ENCODE measurements around the gene GAS2.

The GAS2 gene

DNA sequence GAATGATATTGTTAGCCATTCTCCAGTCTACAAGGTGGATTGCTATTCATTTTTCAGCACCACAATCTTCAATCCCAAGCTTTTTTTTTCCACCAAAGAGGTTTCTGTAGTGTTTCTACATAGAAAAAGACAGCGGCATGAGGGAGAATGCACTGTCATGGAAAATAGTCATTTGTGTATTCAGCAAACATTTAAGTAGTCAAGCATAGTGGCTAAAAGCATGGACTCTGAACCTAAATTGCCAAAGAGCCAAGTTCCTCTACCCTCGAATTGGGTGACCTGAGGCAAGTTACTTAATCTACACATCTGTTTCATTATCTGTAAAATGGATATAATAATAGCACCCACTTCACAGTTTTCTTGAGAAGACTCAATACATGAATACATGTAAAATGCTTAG lies 14.2 kb downstream of the GAS2 start:
- no peaks in the 10 kb centered on the region for H3F3A ChIP-seq (ENCODE audit: insufficient read depth, low read length)

GRCh38 chr11:22681281-22681812 lies 14.9 kb downstream of the GAS2 start:
- no peaks in the 10 kb centered on the region for H4K20me1 ChIP-seq (ENCODE audit: insufficient read depth, low read length)
- no peaks in the 10 kb centered on the region for H3K4me1 ChIP-seq (ENCODE audit: insufficient read depth, low read length, severe bottlenecking)
- H3K27ac ChIP-seq (ENCODE audit: low read depth, low read length, poor library complexity, severe bottlenecking): no peak overlapping the region
- TF ChIP-seq, protein P1, sequence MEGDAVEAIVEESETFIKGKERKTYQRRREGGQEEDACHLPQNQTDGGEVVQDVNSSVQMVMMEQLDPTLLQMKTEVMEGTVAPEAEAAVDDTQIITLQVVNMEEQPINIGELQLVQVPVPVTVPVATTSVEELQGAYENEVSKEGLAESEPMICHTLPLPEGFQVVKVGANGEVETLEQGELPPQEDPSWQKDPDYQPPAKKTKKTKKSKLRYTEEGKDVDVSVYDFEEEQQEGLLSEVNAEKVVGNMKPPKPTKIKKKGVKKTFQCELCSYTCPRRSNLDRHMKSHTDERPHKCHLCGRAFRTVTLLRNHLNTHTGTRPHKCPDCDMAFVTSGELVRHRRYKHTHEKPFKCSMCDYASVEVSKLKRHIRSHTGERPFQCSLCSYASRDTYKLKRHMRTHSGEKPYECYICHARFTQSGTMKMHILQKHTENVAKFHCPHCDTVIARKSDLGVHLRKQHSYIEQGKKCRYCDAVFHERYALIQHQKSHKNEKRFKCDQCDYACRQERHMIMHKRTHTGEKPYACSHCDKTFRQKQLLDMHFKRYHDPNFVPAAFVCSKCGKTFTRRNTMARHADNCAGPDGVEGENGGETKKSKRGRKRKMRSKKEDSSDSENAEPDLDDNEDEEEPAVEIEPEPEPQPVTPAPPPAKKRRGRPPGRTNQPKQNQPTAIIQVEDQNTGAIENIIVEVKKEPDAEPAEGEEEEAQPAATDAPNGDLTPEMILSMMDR (IDR thresholded peaks at IDR 0.05; ENCODE audit: low read length): no peak
- no peak for TF ChIP-seq EZH2 (IDR thresholded peaks at IDR 0.05; ENCODE audit: borderline replicate concordance, low read length)
- H3K9me3 ChIP-seq (ENCODE audit: low read length): no peaks in the 10 kb centered on the region
- H3K79me2 ChIP-seq (ENCODE audit: insufficient read depth, low read length): no peaks in the 10 kb centered on the region
- no peak overlapping the region for H2AFZ ChIP-seq (ENCODE audit: low read length)
- no peak overlapping the region for H3K9ac ChIP-seq (ENCODE audit: low read length)
- H3K4me3 ChIP-seq (ENCODE audit: low read depth, low read length, poor library complexity, severe bottlenecking): no peak overlapping the region
- H3K9me2 ChIP-seq (ENCODE audit: low read depth, low read length): no peaks in the 10 kb centered on the region
- H3K36me3 ChIP-seq (ENCODE audit: insufficient read depth, low read length): no peaks in the 10 kb centered on the region
- no peaks in the 10 kb centered on the region for H3F3A ChIP-seq (ENCODE audit: insufficient read depth, low read length)
- H3K27me3 ChIP-seq (ENCODE audit: insufficient read depth, low read length): no peaks in the 10 kb centered on the region
- H3K4me2 ChIP-seq (ENCODE audit: low read length): no peak overlapping the region

More for the DNA sequence above, 14.2 kb downstream of the GAS2 start:
- no peak overlapping the region for H3K4me2 ChIP-seq (ENCODE audit: low read length)
- H3K27ac ChIP-seq (ENCODE audit: low read depth, low read length, poor library complexity, severe bottlenecking): no peak overlapping the region
- no peaks in the 10 kb centered on the region for H3K9me2 ChIP-seq (ENCODE audit: low read depth, low read length)
- H3K4me1 ChIP-seq (ENCODE audit: insufficient read depth, low read length, severe bottlenecking): no peaks in the 10 kb centered on the region
- H3K27me3 ChIP-seq (ENCODE audit: insufficient read depth, low read length): no peaks in the 10 kb centered on the region
- H3K36me3 ChIP-seq (ENCODE audit: insufficient read depth, low read length): no peaks in the 10 kb centered on the region
- no peak overlapping the region for H3K9ac ChIP-seq (ENCODE audit: low read length)
- no peak overlapping the region for H3K4me3 ChIP-seq (ENCODE audit: low read depth, low read length, poor library complexity, severe bottlenecking)
- TF ChIP-seq, protein P1 (IDR thresholded peaks at IDR 0.05; ENCODE audit: low read length): no peak
- no peak for TF ChIP-seq EZH2 (IDR thresholded peaks at IDR 0.05; ENCODE audit: borderline replicate concordance, low read length)
- H4K20me1 ChIP-seq (ENCODE audit: insufficient read depth, low read length): no peaks in the 10 kb centered on the region
- H3K79me2 ChIP-seq (ENCODE audit: insufficient read depth, low read length): no peaks in the 10 kb centered on the region
- no peak overlapping the region for H2AFZ ChIP-seq (ENCODE audit: low read length)
- no peaks in the 10 kb centered on the region for H3K9me3 ChIP-seq (ENCODE audit: low read length)

- Histone ChIP-seq H2AFZ (ENCODE audit: low read length) (no peak overlapping the region), H4K20me1 (ENCODE audit: insufficient read depth, low read length) (no peaks in the 10 kb centered on the region), H3K9me2 (ENCODE audit: low read depth, low read length) (no peaks in the 10 kb centered on the region), H3K27me3 (ENCODE audit: insufficient read depth, low read length) (no peaks in the 10 kb centered on the region), H3K4me1 (ENCODE audit: insufficient read depth, low read length, severe bottlenecking) (no peaks in the 10 kb centered on the region), H3K36me3 (ENCODE audit: insufficient read depth, low read length) (no peaks in the 10 kb centered on the region), H3K4me3 (ENCODE audit: low read depth, low read length, poor library complexity, severe bottlenecking) (no peak overlapping the region), H3K9ac (ENCODE audit: low read length) (no peak overlapping the region), H3K79me2 (ENCODE audit: insufficient read depth, low read length) (no peaks in the 10 kb centered on the region), H3F3A (ENCODE audit: insufficient read depth, low read length) (no peaks in the 10 kb centered on the region), H3K4me2 (ENCODE audit: low read length) (no peak overlapping the region), H3K27ac (ENCODE audit: low read depth, low read length, poor library complexity, severe bottlenecking) (no peak overlapping the region), H3K9me3 (ENCODE audit: low read length) (no peaks in the 10 kb centered on the region)
- TF ChIP-seq, protein P1 (IDR thresholded peaks at IDR 0.05; ENCODE audit: low read length): no peak
- no peak for TF ChIP-seq EZH2 (IDR thresholded peaks at IDR 0.05; ENCODE audit: borderline replicate concordance, low read length)
Measured at GRCh38 chr11:22684082-22684481, 17.7 kb downstream of the GAS2 start.

All from OCI-LY1 (cell line).